ENCODE results near the gene FFAR3. TPM values are rescaled to one million over a fixed set of nuclear protein-coding genes. Genes with fewer than 3 reads are reported as not detected.

Gene FFAR3
- total and polyA plus RNA-seq, 2 of the 13 experiments (the other 11 are each of a cell fraction or from before 2014, with no cell fraction given): not detected

- TF ChIP-seq, protein P1, sequence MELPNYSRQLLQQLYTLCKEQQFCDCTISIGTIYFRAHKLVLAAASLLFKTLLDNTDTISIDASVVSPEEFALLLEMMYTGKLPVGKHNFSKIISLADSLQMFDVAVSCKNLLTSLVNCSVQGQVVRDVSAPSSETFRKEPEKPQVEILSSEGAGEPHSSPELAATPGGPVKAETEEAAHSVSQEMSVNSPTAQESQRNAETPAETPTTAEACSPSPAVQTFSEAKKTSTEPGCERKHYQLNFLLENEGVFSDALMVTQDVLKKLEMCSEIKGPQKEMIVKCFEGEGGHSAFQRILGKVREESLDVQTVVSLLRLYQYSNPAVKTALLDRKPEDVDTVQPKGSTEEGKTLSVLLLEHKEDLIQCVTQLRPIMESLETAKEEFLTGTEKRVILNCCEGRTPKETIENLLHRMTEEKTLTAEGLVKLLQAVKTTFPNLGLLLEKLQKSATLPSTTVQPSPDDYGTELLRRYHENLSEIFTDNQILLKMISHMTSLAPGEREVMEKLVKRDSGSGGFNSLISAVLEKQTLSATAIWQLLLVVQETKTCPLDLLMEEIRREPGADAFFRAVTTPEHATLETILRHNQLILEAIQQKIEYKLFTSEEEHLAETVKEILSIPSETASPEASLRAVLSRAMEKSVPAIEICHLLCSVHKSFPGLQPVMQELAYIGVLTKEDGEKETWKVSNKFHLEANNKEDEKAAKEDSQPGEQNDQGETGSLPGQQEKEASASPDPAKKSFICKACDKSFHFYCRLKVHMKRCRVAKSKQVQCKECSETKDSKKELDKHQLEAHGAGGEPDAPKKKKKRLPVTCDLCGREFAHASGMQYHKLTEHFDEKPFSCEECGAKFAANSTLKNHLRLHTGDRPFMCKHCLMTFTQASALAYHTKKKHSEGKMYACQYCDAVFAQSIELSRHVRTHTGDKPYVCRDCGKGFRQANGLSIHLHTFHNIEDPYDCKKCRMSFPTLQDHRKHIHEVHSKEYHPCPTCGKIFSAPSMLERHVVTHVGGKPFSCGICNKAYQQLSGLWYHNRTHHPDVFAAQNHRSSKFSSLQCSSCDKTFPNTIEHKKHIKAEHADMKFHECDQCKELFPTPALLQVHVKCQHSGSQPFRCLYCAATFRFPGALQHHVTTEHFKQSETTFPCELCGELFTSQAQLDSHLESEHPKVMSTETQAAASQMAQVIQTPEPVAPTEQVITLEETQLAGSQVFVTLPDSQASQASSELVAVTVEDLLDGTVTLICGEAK (IDR thresholded peaks at IDR 0.05): no peak
- TF ChIP-seq, protein P1 (CRISPR knock-in tag; IDR thresholded peaks at IDR 0.05): peak; percentile 51; the same call in 1 of the 2 replicates
- TF ChIP-seq, protein P2, sequence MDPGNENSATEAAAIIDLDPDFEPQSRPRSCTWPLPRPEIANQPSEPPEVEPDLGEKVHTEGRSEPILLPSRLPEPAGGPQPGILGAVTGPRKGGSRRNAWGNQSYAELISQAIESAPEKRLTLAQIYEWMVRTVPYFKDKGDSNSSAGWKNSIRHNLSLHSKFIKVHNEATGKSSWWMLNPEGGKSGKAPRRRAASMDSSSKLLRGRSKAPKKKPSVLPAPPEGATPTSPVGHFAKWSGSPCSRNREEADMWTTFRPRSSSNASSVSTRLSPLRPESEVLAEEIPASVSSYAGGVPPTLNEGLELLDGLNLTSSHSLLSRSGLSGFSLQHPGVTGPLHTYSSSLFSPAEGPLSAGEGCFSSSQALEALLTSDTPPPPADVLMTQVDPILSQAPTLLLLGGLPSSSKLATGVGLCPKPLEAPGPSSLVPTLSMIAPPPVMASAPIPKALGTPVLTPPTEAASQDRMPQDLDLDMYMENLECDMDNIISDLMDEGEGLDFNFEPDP (CRISPR knock-in tag; conservative IDR thresholded peaks at IDR 0.05): no peak
- TF ChIP-seq ZNF432 (CRISPR knock-in tag; IDR thresholded peaks at IDR 0.05; ENCODE audit: borderline replicate concordance): no peak
- TF ChIP-seq GZF1 (CRISPR knock-in tag; IDR thresholded peaks at IDR 0.05): no peak
- TF ChIP-seq, protein P3, sequence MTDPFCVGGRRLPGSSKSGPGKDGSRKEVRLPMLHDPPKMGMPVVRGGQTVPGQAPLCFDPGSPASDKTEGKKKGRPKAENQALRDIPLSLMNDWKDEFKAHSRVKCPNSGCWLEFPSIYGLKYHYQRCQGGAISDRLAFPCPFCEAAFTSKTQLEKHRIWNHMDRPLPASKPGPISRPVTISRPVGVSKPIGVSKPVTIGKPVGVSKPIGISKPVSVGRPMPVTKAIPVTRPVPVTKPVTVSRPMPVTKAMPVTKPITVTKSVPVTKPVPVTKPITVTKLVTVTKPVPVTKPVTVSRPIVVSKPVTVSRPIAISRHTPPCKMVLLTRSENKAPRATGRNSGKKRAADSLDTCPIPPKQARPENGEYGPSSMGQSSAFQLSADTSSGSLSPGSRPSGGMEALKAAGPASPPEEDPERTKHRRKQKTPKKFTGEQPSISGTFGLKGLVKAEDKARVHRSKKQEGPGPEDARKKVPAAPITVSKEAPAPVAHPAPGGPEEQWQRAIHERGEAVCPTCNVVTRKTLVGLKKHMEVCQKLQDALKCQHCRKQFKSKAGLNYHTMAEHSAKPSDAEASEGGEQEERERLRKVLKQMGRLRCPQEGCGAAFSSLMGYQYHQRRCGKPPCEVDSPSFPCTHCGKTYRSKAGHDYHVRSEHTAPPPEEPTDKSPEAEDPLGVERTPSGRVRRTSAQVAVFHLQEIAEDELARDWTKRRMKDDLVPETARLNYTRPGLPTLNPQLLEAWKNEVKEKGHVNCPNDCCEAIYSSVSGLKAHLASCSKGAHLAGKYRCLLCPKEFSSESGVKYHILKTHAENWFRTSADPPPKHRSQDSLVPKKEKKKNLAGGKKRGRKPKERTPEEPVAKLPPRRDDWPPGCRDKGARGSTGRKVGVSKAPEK (CRISPR knock-in tag; IDR thresholded peaks at IDR 0.05; ENCODE audit: borderline replicate concordance): no peak; the same call in 1 of the 2 replicates
- TF ChIP-seq NFIC (IDR thresholded peaks at IDR 0.05; ENCODE audit: low read length): peak; percentile 53; the same call in 1 of the 2 replicates
- peak; percentile 72; the same call in 1 of the 2 replicates for TF ChIP-seq SSRP1 (CRISPR knock-in tag; IDR thresholded peaks at IDR 0.05)
- TF ChIP-seq TOE1 (CRISPR knock-in tag; IDR thresholded peaks at IDR 0.05): no peak
- TF ChIP-seq CBX5 (CRISPR knock-in tag; IDR thresholded peaks at IDR 0.05; ENCODE audit: borderline replicate concordance): 0 out of 2 replicates have a peak, but pooled peaks have one; percentile 24
- TF ChIP-seq, protein P4, sequence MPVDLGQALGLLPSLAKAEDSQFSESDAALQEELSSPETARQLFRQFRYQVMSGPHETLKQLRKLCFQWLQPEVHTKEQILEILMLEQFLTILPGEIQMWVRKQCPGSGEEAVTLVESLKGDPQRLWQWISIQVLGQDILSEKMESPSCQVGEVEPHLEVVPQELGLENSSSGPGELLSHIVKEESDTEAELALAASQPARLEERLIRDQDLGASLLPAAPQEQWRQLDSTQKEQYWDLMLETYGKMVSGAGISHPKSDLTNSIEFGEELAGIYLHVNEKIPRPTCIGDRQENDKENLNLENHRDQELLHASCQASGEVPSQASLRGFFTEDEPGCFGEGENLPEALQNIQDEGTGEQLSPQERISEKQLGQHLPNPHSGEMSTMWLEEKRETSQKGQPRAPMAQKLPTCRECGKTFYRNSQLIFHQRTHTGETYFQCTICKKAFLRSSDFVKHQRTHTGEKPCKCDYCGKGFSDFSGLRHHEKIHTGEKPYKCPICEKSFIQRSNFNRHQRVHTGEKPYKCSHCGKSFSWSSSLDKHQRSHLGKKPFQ (CRISPR knock-in tag; IDR thresholded peaks at IDR 0.05; ENCODE audit: insufficient replicate concordance): peak; percentile 84
Observed at GRCh38 chr19:35380450-35381124, 22.3 kb downstream of the FFAR3 start (continued).
